Thyroid gland (tissue), 4 donors: Measurements from ENCODE around the gene CNMD. TPM values are rescaled to one million over a fixed set of nuclear protein-coding genes. Genes with fewer than 3 reads are reported as not detected.
A peak's percentile ranks its signal among the peaks of the same experiment; 100 is the strongest.

Experiments used
- DNase-seq, 2 donors: peaks; one replicate each; pipeline ENCODE4 v3.0.0-alpha.2; 2019
- H3K27ac ChIP-seq, 3 donors: fragments of 200-600 bp; sonication (generic); 1 replicate in 2 of 3; 2 replicates in 1 of 3; pipeline ENCODE4 v1.5.1; 2016 to 2019; ENCODE audit warnings: mild to moderate bottlenecking in 1 of 3, moderate library complexity in 1 of 3
- H3K27me3 ChIP-seq: fragments of 200-600 bp; sonication (generic); one replicate; pipeline ENCODE4 v1.5.1; 2019
- H3K36me3 ChIP-seq, 2 donors: fragments of 200-600 bp; sonication (generic); one replicate each; pipeline ENCODE4 v1.5.1; 2016 to 2019
- H3K4me1 ChIP-seq, 2 donors: fragments of 200-600 bp; sonication (generic); one replicate each; pipeline ENCODE4 v1.5.1; 2017 to 2019
- H3K4me3 ChIP-seq, 3 donors: fragments of 200-600 bp; sonication (generic); replicated peaks in 1 of 3; 1 replicate in 2 of 3; 2 replicates in 1 of 3; pipeline ENCODE4 v1.5.1; 2016; ENCODE audit warnings: mild to moderate bottlenecking in 1 of 3
- H3K9me3 ChIP-seq: fragments of 200-600 bp; sonication (generic); one replicate; pipeline ENCODE4 v1.5.1; 2017
- POLR2A ChIP-seq, 2 donors: fragments of 450-650 bp; IDR thresholded peaks; one replicate each; pipeline ENCODE4 v1.6.1; 2017; ENCODE audit warnings: antibody characterized with exemption in 2 of 2, mild to moderate bottlenecking in 2 of 2, moderate library complexity in 1 of 2
- WGBS, 2 donors: methylation state at CpG; one replicate each; pipeline ENCODE4 v1.1.5; 2017; 5-methylcytosine and 5-hydroxymethylcytosine counted together
- intact Hi-C: fragments of 100-400 bp; cut with DNase I; formaldehyde crosslinking; loops from one replicate; pipeline ENCODE4 v1.15.1; 2023
- total RNA-seq, 4 donors: library from RNA; depleted of rRNA; stranded (reverse); fragments of >200 nt; gene quantifications; one replicate each; pipeline ENCODE4 v1.2.3, GENCODE V29; 2016
- TF ChIP-seq, protein P1 (sequence below), 6 experiments: fragments of 200-600 bp in 3 of 6; fragments of 450-650 bp in 3 of 6; sonication (generic) in 3 of 6; IDR thresholded peaks; one replicate each; pipeline ENCODE4 v1.5.1; 2016 to 2019; ENCODE audit warnings: antibody characterized with exemption in 6 of 6, mild to moderate bottlenecking in 2 of 6, inconsistent platforms in 1 of 6, moderate library complexity in 1 of 6

CNMD gene
- total RNA-seq, 4 donors from 2014 or later = 0.40 to 2.5 (median 0.85) TPM

DNA sequence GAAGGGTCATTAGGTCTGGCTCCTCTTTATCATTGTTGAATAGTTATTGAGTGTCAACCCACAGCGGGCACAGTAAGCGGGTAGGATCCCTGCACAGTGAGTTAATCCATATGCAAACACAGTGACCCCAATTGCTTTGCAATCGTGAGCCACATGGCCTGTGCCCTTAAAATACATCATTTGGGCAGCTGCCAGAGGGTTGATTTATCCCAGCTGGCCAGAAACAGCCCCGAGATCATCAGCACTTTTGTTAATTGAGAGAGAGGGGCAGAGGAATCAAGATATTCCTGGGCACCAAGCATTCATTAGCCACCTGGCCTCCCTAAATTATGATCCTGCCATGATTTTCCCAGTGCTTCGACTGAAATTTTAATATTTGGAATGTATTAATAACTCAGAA lies 9.8 kb upstream of the CNMD start:
- Histone ChIP-seq H3K36me3 (no peaks in the 10 kb centered on the region), H3K4me3 (no peak overlapping the region), H3K4me1 (peaks cover 0 to 4% of the 10 kb centered on the region in 2 donors), H3K27ac (no peak overlapping the region), H3K27me3 (no peaks in the 10 kb centered on the region), H3K9me3 (no peaks in the 10 kb centered on the region)
- DNase-seq = no peak
- TF ChIP-seq, protein P1, sequence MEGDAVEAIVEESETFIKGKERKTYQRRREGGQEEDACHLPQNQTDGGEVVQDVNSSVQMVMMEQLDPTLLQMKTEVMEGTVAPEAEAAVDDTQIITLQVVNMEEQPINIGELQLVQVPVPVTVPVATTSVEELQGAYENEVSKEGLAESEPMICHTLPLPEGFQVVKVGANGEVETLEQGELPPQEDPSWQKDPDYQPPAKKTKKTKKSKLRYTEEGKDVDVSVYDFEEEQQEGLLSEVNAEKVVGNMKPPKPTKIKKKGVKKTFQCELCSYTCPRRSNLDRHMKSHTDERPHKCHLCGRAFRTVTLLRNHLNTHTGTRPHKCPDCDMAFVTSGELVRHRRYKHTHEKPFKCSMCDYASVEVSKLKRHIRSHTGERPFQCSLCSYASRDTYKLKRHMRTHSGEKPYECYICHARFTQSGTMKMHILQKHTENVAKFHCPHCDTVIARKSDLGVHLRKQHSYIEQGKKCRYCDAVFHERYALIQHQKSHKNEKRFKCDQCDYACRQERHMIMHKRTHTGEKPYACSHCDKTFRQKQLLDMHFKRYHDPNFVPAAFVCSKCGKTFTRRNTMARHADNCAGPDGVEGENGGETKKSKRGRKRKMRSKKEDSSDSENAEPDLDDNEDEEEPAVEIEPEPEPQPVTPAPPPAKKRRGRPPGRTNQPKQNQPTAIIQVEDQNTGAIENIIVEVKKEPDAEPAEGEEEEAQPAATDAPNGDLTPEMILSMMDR (IDR thresholded peaks at IDR 0.05) = no peak
- TF ChIP-seq POLR2A (IDR thresholded peaks at IDR 0.05) = no peak
- intact Hi-C loops = no loop called here
- 79% methylated on average over 5 of the region's 5 CpGs for WGBS, 2 donors

DNA sequence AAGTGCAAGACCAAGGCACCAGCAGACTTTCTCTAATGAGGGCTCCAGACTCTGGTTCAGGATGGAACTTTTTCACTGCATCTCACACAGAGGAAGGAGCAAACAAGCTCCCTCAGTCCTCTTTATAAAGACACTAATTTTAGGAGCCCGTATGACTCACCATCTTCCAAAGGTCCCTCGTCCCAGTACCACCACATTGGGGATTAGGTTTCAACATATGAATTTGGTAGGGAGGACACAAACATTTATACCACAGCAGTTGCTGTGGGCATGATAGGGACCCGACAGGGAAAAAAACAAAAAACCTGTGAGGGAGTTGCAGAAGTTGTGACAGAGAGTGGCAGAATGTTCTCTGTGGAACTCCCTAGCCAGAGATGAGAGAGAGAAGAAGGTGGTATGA lies 6.5 kb upstream of the CNMD start:
- intact Hi-C loops = no loop called here
- H3K9me3 ChIP-seq = no peaks in the 10 kb centered on the region
- 91 to 93% methylated on average over 3 of the region's 3 CpGs for WGBS, 2 donors
- H3K27ac ChIP-seq = no peak overlapping the region
- H3K4me1 ChIP-seq = peaks cover 0 to 4% of the 10 kb centered on the region in 2 donors
- no peaks in the 10 kb centered on the region for H3K36me3 ChIP-seq
- no peaks in the 10 kb centered on the region for H3K27me3 ChIP-seq
- no peak for DNase-seq
- TF ChIP-seq POLR2A (IDR thresholded peaks at IDR 0.05) = no peak
- TF ChIP-seq, protein P1 (IDR thresholded peaks at IDR 0.05) = no peak
- no peak overlapping the region for H3K4me3 ChIP-seq

DNA sequence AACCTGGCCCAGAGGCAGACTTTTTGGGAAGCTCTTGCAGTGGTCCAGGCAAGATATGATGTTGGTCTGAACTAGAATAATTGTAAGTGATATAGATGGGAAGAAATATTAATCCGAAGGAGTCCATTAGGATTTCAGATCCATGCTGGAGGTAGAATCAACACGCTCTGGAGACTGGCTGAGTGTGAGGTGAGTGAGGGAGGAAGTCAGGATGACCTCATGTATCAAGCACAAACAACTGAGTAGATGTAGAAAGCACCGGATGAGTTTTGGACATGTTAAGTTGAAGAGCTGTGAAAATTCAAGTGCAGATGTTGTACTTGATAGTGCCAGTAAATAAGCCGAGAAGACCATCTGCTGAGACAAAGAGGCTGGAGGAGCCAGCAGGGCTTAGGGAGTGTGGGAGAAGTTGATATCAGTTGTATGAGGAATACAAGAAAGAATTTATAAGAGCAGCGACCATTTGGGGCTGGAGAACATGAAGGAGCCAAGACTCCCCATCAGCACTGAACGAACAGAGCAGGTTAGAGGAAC lies 5.3 kb upstream of the CNMD start:
- intact Hi-C loops = no loop called here
- Histone ChIP-seq H3K9me3 (no peaks in the 10 kb centered on the region), H3K4me3 (no peak overlapping the region), H3K4me1 (peaks cover 0 to 4% of the 10 kb centered on the region in 2 donors), H3K36me3 (no peaks in the 10 kb centered on the region), H3K27me3 (no peaks in the 10 kb centered on the region), H3K27ac (no peak overlapping the region)
- no peak for DNase-seq
- WGBS, 2 donors = 86% methylated on average over 6 of the region's 6 CpGs
- TF ChIP-seq POLR2A (IDR thresholded peaks at IDR 0.05) = no peak
- TF ChIP-seq, protein P1 (IDR thresholded peaks at IDR 0.05) = no peak

DNA sequence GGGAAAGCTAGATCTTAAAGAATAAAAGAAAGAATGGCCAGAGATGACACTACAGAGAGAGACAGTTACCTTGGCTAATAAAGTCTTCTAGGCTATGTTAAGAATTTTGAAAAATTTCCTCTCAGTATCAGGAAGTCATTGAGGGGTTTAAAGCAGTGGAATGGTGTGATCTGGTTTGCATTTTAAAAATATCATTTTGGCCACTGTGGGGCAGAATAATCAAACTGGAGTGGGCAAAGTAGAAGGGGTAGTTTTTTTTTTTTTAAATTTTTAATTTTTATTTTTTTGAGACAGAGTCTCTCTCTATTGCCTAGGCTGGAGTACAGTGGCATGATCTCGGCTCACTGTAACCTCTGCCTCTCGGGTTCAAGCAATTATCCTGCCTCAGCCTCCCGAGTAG lies 4.4 kb upstream of the CNMD start:
- DNase-seq = no peak
- intact Hi-C loops = no loop called here
- Histone ChIP-seq H3K27me3 (no peaks in the 10 kb centered on the region), H3K27ac (no peak overlapping the region), H3K4me3 (no peak overlapping the region), H3K36me3 (no peaks in the 10 kb centered on the region), H3K4me1 (peaks cover 5 to 10% of the 10 kb centered on the region in 2 donors), H3K9me3 (no peaks in the 10 kb centered on the region)
- TF ChIP-seq, protein P1 (IDR thresholded peaks at IDR 0.05) = peak in 1 of 6 experiments; percentile 11
- TF ChIP-seq POLR2A (IDR thresholded peaks at IDR 0.05) = no peak
- WGBS, 2 donors = 89 to 92% methylated on average over 3 of the region's 3 CpGs

DNA sequence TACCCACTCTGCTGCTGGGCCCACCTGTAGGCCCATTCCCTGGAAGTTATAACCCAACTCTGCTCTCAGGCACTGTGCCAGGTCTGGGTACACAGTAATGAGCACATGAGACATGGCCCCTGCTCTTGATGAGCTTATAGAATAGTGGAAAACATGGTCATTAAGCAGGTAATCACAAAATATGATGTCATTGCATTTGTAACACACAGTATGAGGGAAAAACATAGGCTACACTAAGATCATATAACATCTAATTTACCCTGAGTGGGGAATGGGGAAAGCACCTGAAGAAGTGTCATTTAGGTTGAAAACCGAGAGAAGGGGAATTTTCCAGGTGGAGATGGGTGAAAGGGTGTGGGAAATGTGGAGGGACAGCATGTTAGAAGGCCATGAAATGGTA lies 3.9 kb upstream of the CNMD start:
- intact Hi-C loops = no loop called here
- DNase-seq = no peak
- H3K4me1 ChIP-seq = peaks cover 7 to 9% of the 10 kb centered on the region in 2 donors
- 81 to 84% methylated on average over 1 of the region's 1 CpG for WGBS, 2 donors
- no peaks in the 10 kb centered on the region for H3K27me3 ChIP-seq
- TF ChIP-seq POLR2A (IDR thresholded peaks at IDR 0.05) = no peak
- TF ChIP-seq, protein P1 (IDR thresholded peaks at IDR 0.05) = no peak
- no peaks in the 10 kb centered on the region for H3K9me3 ChIP-seq
- H3K27ac ChIP-seq = no peak overlapping the region
- H3K4me3 ChIP-seq = no peak overlapping the region
- no peaks in the 10 kb centered on the region for H3K36me3 ChIP-seq
